Activated CD8-positive, alpha-beta T cell treated with anti-CD3 and anti-CD28 coated beads for 36 hours (primary cell): ENCODE results near the gene RECK. TPM values are rescaled to one million over a fixed set of nuclear protein-coding genes. Genes with fewer than 3 reads are reported as not detected.
A peak's percentile ranks its signal among the peaks of the same experiment; 100 is the strongest.

ENCODE experiments used
- ATAC-seq: fragments of 200-7000 bp; cut with Tn5 transposase; one replicate; pipeline ENCODE4 v1.10.0; 2021; ENCODE audit warnings: mild to moderate bottlenecking, moderate library complexity
- CTCF ChIA-PET: fragments of 350-600 bp; sonication (Branson Sonifier 250); formaldehyde crosslinking; loops from one replicate; lab custom pipeline; 2021; ENCODE audit warnings: antibody characterized with exemption; lab: Charles Lee
- POLR2A ChIA-PET: fragments of 350-600 bp; sonication (Branson Sonifier 250); formaldehyde crosslinking; loops from one replicate; lab custom pipeline; 2021; ENCODE audit warnings: antibody characterized with exemption; lab: Charles Lee
- DNase-seq: peaks from one replicate; pipeline ENCODE4 v3.0.0-alpha.2; 2020
- H3K27ac Mint-ChIP-seq: one replicate; pipeline ENCODE4 v1.8.0; 2021; ENCODE audit warnings: mild to moderate bottlenecking, mixed read lengths
- H3K27me3 Mint-ChIP-seq: one replicate; pipeline ENCODE4 v1.8.0; 2021; ENCODE audit warnings: mixed read lengths
- H3K36me3 Mint-ChIP-seq: one replicate; pipeline ENCODE4 v1.8.0; 2021; ENCODE audit warnings: low read depth, mixed read lengths
- H3K4me1 Mint-ChIP-seq: one replicate; pipeline ENCODE4 v1.8.0; 2021; ENCODE audit warnings: low read depth, mixed read lengths
- H3K4me3 Mint-ChIP-seq: one replicate; pipeline ENCODE4 v1.8.0; 2021; ENCODE audit warnings: mild to moderate bottlenecking, moderate library complexity, mixed read lengths
- H3K9me3 Mint-ChIP-seq: one replicate; pipeline ENCODE4 v1.8.0; 2021; ENCODE audit warnings: mixed read lengths
- CTCF ChIP-seq: fragments of 200-600 bp; IDR thresholded peaks from one replicate; pipeline ENCODE4 v1.8.0; 2022; ENCODE audit warnings: antibody characterized with exemption, mild to moderate bottlenecking
- intact Hi-C: fragments of 100-400 bp; cut with micrococcal nuclease; formaldehyde crosslinking; loops from one replicate; pipeline ENCODE4 v1.10.0; 2022
- total RNA-seq, 2 experiments: library from RNA; stranded (reverse); gene quantifications; one replicate each; pipeline ENCODE4 v1.2.3, GENCODE V29; 2021

RECK gene
- total RNA-seq, 2 experiments from 2014 or later: 5.3 to 6.5 TPM

- intact Hi-C loops: no loop called here
- ChIA-PET POLR2A (no interaction called here), CTCF (interaction anchor here (1.8 kb wide), 1 partner anchor 52 kb away, joined by 10 read pairs; no protein-coding TSS in a partner anchor)
- no peak for TF ChIP-seq CTCF
- Mint-ChIP-seq H3K9me3 (no peaks in the 10 kb centered on the region), H3K36me3 (no peaks in the 10 kb centered on the region), H3K27ac (no peak overlapping the region), H3K4me1 (no peaks in the 10 kb centered on the region), H3K27me3 (no peaks in the 10 kb centered on the region), H3K4me3 (no peak overlapping the region)
- peak; percentile 80 for ATAC-seq
- peak; percentile 53 for DNase-seq
Measured at GRCh38 chr9:36050476-36050875, 13.8 kb downstream of the RECK start.

GRCh38 chr9:36051317-36051716, 14.6 kb downstream of the RECK start:
- no peaks in the 10 kb centered on the region for H3K9me3 Mint-ChIP-seq
- DNase-seq (peak; percentile 11), ATAC-seq (peak; percentile 83)
- ChIA-PET CTCF (interaction anchor here (1.1 to 1.8 kb wide), 3 partner anchors 15 to 51 kb away, joined by 4 to 10 read pairs (median 5); partner anchors contain the start of gene RECK), POLR2A (no interaction called here)
- H3K4me3 Mint-ChIP-seq: no peak overlapping the region
- no peaks in the 10 kb centered on the region for H3K36me3 Mint-ChIP-seq
- intact Hi-C loops: no loop called here
- H3K27ac Mint-ChIP-seq: no peak overlapping the region
- H3K4me1 Mint-ChIP-seq: no peaks in the 10 kb centered on the region
- H3K27me3 Mint-ChIP-seq: no peaks in the 10 kb centered on the region
- no peak for TF ChIP-seq CTCF

- Mint-ChIP-seq H3K36me3 (no peaks in the 10 kb centered on the region), H3K4me1 (no peaks in the 10 kb centered on the region), H3K27ac (no peak overlapping the region), H3K27me3 (no peaks in the 10 kb centered on the region), H3K4me3 (no peak overlapping the region), H3K9me3 (no peaks in the 10 kb centered on the region)
- no peak for DNase-seq
- ChIA-PET CTCF (interaction anchor here (1.4 to 4.7 kb wide), 4 partner anchors 22 to 113 kb away, joined by 4 to 21 read pairs (median 7); no protein-coding TSS in a partner anchor), POLR2A (no interaction called here)
- TF ChIP-seq CTCF: no peak
- ATAC-seq: no peak
- intact Hi-C loops: no loop called here
Measured at GRCh38 chr9:36053971-36054370, 17.3 kb downstream of the RECK start.

GRCh38 chr9:36056896-36057295, 20.2 kb downstream of the RECK start:
- ChIA-PET CTCF (interaction anchor here (1.4 to 4.7 kb wide), 6 partner anchors 13 to 112 kb away, joined by 3 to 21 read pairs (median 4); no protein-coding TSS in a partner anchor), POLR2A (interaction anchor here (1.2 kb wide), 1 partner anchor 19 kb away, joined by 5 read pairs; no protein-coding TSS in a partner anchor)
- no peaks in the 10 kb centered on the region for H3K27me3 Mint-ChIP-seq
- H3K4me3 Mint-ChIP-seq: no peak overlapping the region
- TF ChIP-seq CTCF: no peak
- intact Hi-C loops: no loop called here
- ATAC-seq: no peak
- no peak for DNase-seq
- no peaks in the 10 kb centered on the region for H3K9me3 Mint-ChIP-seq
- H3K4me1 Mint-ChIP-seq: no peaks in the 10 kb centered on the region
- peaks cover 3% of the 10 kb centered on the region for H3K36me3 Mint-ChIP-seq
- no peak overlapping the region for H3K27ac Mint-ChIP-seq

- intact Hi-C loops: no loop called here
- Mint-ChIP-seq H3K9me3 (no peaks in the 10 kb centered on the region), H3K27me3 (no peaks in the 10 kb centered on the region), H3K4me1 (peaks cover 3% of the 10 kb centered on the region), H3K36me3 (peaks cover 11% of the 10 kb centered on the region), H3K4me3 (no peak overlapping the region), H3K27ac (no peak overlapping the region)
- ATAC-seq: no peak
- ChIA-PET CTCF (interaction anchor here (3.2 kb wide), 1 partner anchor 102 kb away, joined by 9 read pairs; no protein-coding TSS in a partner anchor), POLR2A (no interaction called here)
- no peak for TF ChIP-seq CTCF
- DNase-seq: no peak
Measured at GRCh38 chr9:36063804-36064447, 27.2 kb downstream of the RECK start.
